GM20431 (cell line): ENCODE measurements around the gene ADARB1.

Source experiments
- in situ Hi-C: fragments of 300-500 bp; cut with MseI, MboI; formaldehyde crosslinking; loops from one replicate; pipeline ENCODE4 v1.15.0; 2020; ENCODE audit warnings: low sequenced_read_pairs; ENCODE audit not compliant: unreplicated experiment

Gene ADARB1

DNA sequence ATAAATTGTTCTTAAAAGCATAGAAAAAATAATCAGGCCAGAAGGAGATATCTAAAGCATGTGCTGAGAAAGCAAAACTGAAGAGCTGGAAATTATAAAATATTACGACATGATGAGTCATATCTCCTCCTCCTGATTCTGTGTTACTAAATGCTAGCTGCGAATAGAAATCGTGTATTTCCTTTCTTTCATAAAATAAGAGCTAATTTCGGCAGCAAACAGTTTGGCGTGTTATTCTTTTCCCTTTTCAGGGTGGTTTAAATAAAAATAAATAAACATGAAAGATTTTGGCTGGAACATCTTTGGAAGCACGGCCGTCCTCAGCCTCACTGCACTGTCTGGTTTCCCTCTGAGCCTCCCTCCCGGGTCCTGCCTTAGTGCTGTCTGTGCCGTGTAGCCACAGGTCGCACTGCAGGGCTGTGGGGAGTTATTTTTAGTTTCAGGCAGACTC lies 56.0 kb downstream of the ADARB1 start:
- in situ Hi-C loops = loop anchor here (10.0 kb wide), 1 partner anchor 176 kb away; no protein-coding TSS in a partner anchor

DNA sequence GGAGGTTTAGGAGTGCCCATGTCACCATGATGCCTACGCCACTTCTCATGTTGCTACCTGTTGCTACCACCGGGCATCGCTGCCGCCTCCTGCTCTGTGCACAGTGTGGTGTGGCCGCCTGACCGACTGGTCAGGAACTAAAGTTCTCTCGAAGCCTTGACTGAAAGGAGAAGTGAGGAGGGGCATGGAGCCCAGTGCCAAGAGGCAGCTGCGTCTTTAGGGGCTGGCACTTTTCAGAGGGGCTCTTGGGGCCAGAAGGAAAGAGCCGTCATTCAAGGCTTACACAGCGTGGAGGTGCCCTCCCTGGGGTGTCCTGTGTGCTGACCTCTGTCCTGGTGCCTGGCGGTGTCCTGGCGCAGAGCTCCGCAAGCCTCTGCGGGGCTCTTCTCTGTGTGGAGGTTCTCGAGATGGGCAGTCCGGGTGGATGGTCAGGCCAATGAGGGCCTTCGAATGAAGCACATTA lies 57.2 kb downstream of the ADARB1 start:
- in situ Hi-C loops = loop anchor here (10.0 kb wide), 1 partner anchor 177 kb away; no protein-coding TSS in a partner anchor

DNA sequence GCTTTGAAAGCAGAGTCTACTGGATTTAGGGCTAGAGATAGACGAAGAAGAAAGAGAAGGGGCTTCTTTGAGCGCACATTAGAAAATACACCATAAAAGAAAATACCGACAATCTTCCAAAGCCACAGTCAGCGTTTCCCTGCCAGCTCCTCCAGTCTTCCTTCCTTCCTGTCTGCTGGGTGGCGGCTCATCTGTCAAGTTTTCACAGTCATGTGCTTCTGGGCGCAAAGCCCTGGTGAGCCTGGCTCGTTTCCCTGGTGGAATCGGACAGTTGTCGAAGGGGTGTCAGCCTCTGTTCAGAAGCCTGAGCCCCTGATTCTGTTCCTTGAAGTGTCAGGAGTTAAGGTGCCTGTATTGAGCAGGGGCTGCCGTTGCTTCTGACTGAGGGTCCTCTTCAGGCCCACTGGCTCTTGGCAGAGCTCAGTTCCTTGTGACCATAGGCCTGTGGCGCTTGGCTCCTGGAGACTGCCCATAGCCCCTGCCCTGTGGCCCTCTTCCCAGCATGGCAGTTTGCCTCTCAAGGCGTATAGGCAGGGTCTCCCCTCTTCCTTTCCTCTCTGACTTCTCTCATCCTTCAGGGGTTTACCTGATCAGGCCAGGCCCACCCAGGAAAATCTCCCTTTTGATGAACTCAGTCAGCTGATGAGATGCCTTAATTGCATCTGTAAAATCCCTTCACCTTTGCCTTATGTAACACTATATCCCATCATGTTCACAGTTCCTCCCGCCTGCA lies 58.6 kb downstream of the ADARB1 start:
- in situ Hi-C loops = loop anchor here (10.0 kb wide), 1 partner anchor 178 kb away; no protein-coding TSS in a partner anchor

DNA sequence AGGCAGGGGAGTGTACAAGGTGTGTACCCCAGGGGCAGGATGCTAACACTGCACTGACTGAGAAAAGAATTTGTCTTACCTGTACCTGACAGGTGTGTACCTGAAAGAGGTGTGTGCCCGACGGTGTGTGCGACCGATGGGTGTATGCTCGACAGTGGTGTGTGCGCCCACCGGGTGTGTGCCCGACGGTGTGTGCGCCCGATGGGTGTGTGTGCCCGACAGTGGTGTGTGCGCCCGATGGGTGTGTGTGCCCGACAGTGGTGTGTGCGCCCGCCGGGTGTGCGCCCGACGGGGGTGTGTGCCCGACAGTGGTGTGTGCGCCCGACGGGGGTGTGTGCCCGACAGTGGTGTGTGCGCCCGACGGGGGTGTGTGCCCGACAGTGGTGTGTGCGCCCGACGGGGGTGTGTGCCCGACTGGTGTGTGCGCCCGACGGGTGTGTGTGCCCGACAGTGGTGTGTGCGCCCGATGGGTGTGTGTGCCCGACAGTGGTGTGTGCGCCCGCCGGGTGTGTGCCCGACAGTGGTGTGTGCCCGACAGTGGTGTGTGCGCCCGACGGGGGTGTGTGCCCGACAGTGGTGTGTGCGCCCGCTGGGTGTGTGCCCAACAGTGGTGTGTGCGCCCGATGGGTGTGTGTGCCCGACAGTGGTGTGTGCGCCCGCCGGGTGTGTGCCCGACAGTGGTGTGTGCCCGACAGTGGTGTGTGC lies 59.3 kb downstream of the ADARB1 start:
- in situ Hi-C loops = loop anchor here (10.0 kb wide), 1 partner anchor 179 kb away; no protein-coding TSS in a partner anchor

DNA sequence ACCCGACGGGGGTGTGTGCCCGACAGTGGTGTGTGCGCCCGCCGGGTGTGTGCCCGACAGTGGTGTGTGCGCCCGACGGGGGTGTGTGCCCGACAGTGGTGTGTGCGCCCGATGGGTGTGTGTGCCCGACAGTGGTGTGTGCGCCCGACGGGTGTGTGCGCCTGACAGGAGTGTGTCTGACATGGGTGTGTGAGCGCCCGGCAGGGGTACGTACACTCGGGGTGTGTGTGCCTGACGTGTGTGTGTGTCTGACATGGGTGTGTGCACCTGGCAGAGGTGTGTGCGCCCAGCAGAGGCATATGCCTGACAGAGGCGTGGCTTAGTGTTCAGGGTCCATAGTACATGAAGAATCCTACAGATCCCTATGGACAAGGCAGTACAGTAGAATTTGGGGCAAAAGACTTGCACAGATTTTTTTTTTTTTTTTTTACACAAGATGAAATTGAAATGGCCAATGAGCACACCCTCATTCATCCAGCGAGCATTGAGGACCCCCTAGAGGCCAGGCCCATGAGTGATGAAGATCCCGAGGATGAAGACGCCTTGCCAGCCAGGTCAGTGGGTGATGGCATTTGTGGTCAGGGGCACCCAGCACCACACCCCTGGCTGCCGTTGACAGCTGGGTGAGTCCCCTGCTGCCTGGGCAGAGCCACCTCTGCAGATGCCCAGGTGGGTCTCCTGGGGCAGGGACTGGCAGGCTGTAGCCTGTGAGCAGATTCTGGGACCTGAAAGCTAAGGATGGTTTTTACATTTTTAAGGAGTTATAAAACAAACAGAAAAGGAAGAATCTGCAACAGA lies 60.1 kb downstream of the ADARB1 start:
- in situ Hi-C loops = loop anchor here (10.0 kb wide), 1 partner anchor 180 kb away; no protein-coding TSS in a partner anchor

DNA sequence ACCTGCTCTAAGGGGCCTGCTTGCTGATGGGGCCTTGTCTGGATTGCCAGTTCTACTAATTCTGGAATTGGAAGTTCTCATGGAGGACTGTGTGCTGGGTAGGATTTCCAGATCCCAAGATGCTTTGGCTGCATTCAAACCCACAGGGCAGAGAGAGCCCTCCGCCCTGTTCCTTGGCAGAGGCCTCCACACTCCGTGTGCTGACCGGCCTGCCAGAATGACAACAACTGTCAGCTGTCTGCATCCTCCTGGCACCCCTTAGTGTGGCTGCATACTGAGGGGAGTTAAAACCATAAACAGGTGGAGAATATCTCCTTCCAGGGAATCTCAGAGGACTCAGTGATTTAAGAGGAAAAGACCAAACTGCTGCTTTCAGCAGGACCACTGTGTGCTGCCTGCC lies 60.7 kb downstream of the ADARB1 start:
- in situ Hi-C loops = loop anchor here (10.0 kb wide), 1 partner anchor 180 kb away; no protein-coding TSS in a partner anchor

DNA sequence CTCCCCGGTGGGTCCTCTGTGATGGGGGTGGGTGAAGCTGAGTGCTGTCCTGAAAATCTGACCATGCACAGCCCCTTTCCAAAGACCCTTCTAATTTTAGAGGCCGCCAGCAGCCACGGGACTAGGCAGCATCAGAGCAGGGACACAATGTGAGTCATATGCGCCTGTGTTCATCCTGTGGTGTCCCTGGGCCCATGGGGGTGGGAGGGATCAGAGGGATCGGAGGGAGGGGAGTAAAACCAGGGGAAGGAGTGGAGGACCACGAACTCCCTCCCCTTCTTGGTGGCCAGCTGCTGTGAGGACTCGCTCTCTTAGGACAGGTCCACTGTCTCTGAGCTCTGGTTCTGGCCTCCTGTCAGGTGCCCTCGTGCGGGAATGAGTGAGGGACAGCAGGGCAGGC lies 61.5 kb downstream of the ADARB1 start:
- in situ Hi-C loops = loop anchor here (10.0 kb wide), 1 partner anchor 181 kb away; no protein-coding TSS in a partner anchor

DNA sequence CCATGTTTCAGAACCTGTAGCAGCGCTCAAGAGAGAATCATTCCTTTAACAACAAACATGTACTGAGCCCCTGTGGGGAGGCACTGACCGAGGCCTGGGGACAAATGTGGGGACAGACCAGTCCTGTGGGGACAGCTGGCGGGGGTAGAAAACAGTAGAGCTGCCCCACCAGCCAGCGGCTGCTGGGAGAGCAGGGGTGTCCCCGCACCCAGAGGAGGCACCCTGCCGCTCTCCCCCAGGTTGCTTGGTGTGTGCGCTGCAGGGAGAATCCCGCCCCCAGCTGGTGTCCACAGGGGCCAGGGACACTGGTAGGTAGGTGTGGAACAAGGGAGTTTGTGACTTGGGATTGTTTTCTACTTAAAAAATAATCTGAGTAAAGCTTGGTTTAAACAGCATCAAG lies 62.1 kb downstream of the ADARB1 start:
- in situ Hi-C loops = loop anchor here (10.0 kb wide), 1 partner anchor 182 kb away; no protein-coding TSS in a partner anchor

DNA sequence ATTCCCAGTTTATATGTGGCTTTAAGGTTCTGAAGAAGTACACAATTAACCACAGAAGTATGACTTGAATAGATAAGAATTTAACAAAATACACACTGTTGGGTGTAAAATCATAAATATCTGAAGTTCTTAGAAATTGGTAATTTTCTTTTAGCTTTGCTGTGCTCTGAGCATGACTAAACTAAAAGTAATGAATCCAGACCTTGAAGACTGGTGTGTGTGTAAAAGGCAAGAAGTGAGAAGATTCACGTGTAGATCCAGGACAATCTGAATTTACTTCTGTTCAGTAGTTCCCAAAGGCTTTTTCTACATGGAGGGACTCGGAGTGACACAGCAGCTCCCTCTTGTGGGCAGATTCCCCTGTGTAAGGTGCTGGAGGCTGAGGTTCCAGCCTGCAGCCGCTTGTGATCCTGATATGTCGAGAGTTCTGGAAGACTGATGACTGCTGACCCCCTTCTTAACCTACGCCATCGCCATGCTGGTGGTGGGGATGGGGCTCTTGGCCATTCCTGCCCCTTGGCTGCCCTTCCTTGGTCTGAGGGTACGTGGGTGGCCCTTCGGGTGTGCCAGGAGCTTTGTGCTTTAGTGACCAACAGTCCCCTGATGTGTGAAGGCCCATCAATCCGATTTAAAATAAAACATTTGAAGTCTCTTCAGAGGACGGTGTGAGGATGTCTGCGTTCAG lies 62.7 kb downstream of the ADARB1 start:
- in situ Hi-C loops = loop anchor here (10.0 kb wide), 1 partner anchor 182 kb away; no protein-coding TSS in a partner anchor

DNA sequence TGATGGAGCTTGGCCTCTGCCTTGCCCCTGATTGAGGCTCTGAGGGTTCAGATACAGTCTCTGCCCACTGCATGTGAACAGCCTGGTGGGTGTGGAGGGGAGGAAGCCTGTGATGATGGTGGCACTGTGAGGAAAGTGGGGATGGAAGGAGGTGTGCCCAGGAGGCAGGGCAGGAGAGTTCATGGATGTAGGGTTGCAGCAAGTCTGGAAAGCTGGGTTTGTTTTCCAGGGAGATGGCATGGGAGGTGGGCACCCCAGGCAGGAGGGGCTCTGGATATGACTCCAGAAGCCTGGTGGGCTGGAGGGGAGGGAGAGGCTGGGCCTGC lies 63.2 kb downstream of the ADARB1 start:
- in situ Hi-C loops = loop anchor here (10.0 kb wide), 1 partner anchor 183 kb away; no protein-coding TSS in a partner anchor

DNA sequence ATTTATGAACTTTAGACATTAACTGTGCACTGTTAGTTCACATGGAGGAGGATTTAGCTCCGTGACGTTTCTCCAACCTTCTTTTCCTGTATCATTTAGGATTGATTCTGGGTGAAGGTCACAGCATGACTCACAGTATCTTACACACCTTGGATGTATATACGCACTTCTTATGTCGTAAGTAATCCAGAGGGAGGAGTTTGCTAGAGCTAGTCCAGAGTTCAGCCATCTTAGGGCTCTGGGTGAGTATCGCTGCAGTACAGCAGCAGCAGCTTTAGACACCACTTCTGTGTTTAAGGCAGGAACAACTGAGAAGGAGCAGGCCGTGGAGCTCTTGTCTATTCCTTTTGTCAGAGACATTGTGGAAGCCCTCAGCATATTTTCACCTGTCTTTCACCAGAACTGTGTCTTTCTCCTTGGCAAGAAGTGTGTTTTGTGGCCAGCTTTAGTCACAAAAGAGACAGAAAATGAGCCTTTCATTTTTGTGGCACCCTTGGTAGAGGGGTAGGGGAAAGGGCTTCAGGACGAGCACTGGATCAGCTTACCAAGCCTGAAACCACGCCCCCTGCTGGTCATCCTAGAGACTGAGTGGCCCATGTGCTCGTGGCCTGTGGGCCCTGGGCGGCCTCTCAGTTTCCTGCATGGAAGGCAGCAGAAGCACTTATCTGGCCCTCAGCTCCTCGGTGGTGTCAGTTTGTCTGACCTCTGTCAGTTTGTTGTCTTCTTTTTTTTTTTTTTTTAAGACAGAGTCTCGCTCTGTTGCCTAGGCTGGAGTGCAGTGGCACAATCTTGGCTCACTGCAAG lies 64.0 kb downstream of the ADARB1 start:
- in situ Hi-C loops = loop anchor here (10.0 kb wide), 1 partner anchor 184 kb away; no protein-coding TSS in a partner anchor

DNA sequence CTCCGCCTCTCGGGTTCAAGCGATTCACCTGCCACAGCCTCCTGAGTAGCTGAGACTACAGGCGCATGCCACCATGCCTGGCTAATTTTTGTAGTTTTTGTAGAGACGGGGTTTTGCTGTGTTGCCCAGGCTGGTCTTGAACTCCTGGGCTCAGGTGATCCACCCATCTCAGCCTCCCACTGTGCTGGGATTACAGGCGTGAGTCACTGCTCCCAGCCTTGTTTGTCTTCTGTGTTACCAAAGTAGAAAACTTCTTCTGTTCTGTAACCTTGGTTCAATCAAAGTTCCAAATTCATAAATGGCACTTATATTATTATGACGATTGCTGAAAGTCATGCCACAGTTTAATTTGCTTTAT lies 64.6 kb downstream of the ADARB1 start:
- in situ Hi-C loops = loop anchor here (10.0 kb wide), 1 partner anchor 184 kb away; no protein-coding TSS in a partner anchor

DNA sequence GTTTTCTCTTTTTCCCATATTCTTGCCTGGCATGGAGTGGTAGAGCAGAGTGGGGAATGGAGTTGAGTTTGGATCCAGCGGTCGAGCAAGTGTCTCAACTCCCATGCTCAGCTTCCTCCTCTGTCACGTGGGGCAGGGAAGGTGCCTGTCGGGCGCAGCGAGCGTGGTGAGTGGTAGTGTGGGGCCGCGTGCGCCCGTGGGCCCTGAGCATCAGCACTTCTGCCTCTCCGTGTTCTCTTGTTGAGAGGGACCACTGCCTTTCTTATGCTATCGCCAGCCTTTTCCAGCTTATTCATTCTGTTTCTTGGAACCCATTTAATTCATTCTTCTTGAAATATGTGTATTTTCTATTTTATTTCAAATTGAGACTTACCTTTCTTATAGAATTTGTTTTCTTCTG lies 65.1 kb downstream of the ADARB1 start:
- in situ Hi-C loops = loop anchor here (10.0 kb wide), 1 partner anchor 185 kb away; no protein-coding TSS in a partner anchor

DNA sequence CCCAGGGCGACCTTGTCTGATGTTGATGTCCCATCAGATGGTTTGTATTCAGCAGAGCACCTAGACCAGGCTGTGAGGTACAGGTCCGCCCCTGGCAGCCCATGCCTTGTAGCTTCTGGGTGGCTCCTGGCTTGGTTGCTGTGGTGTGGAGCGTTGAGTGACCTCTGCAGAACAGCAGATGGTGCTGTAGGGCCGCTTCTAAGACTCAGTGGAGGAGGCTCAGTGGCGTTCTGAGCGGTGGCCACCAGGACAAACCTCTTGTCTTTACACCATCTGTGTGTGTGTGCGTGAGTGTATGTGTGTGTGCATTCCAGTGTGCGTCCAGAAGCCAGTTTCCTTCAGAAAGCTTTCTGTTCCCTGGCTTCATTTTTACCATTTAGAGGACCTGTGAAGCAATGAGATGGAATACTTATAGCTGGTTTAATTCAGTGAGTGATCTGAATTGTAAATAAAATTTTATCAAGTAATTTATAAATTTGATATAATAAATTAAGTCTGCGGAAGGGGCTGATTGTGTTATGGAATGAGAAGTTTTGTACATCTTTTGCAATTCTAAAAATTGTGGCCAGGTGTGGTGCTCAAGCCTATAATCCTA lies 66.1 kb downstream of the ADARB1 start:
- in situ Hi-C loops = loop anchor here (10.0 kb wide), 1 partner anchor 304 kb away; no protein-coding TSS in a partner anchor

DNA sequence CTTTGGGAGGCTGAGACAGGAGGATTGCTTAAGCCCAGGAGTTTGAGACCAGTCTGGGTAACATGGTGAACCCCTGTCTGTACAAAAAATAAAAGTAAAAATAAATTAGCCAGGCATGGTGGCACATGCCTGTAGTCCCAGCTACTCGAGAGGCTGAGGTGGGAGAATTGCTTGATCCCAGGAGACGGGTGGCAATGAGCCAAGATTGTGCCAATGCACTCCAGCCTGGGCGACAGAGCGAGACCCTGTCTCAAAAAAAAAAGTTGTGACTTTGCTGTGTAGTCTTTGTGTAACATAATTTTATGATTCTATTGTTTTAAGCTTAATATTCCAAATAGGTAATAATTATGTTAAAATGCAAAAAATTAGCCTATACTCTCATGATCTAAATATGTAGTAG lies 66.6 kb downstream of the ADARB1 start:
- in situ Hi-C loops = loop anchor here (10.0 kb wide), 1 partner anchor 304 kb away; no protein-coding TSS in a partner anchor

DNA sequence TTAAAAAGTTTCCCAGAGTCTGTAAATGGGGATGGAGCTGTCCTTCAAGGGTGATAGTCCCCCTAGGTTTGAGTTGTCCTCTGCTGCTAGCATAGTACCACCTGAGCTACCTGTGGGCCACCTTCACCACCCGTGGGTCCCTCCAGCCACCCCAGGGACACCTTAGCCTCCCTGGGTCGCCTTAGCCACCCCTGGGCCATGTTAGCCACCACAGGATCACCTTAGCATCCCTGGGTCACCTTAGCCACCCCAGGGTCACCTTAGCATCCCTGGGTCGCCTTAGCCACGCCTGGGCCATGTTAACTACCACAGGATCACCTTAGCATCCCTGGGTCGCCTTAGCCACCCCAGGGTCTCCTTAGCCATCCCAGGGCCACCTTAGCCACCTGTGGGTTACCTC lies 67.1 kb downstream of the ADARB1 start:
- in situ Hi-C loops = loop anchor here (10.0 kb wide), 1 partner anchor 303 kb away; no protein-coding TSS in a partner anchor

DNA sequence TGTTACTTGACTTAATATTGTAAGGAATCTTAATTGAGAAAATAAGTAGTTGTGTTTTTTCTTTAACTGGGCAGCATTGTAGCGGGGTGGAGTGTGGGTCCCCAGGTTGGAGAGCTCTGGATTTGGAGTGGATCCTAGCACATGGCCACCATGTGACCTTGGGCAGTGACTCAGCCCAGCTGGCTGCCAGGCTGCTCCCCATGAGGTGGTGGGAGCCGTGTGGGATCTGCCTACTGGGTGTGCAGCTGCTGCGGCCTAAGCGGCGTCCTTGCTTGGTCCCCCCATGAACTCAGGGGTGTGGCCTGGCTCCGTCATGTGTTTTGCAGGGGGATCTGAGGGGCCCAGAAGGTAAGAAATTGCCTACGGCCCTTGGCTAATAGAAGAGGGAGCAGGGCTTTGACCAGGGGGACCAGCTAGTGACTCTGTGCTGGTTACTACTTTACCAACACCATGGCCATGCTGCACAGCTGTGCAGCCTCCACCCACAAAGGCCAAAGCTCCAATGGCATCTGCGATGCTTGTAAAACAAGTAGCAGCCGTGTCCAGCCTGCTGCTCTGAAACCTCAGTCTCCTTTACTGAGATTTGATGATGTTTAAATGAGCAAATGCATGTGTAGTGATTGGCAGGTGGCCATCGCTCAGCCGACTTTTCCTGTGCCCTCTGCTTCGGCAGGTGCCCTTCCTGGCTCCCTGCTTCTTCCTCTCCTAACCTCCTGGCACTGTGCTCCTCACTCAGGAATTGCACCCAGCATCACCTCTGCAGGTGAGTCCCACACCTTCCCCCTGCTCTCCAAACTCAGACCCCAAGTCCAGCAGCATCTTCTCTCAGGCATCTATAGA lies 68.3 kb downstream of the ADARB1 start:
- in situ Hi-C loops = loop anchor here (10.0 kb wide), 1 partner anchor 302 kb away; no protein-coding TSS in a partner anchor
